Measurements from ENCODE around the gene H1-8.

- no peak for TF ChIP-seq CEBPB (IDR thresholded peaks at IDR 0.05)
- TF ChIP-seq EGR1 (IDR thresholded peaks at IDR 0.05), result no peak
- TF ChIP-seq EP300 (IDR thresholded peaks at IDR 0.05; ENCODE audit: borderline replicate concordance), result no peak
- TF ChIP-seq REST (IDR thresholded peaks at IDR 0.05; ENCODE audit: low read depth), result no peak
- TF ChIP-seq RAD21 (IDR thresholded peaks at IDR 0.05; ENCODE audit: low read depth), result no peak
- TF ChIP-seq YY1 (IDR thresholded peaks at IDR 0.05; ENCODE audit: low read depth), result no peak
- TF ChIP-seq FOXM1 (IDR thresholded peaks at IDR 0.05; ENCODE audit: borderline replicate concordance, low read depth), result no peak
- no peak for TF ChIP-seq NFIC (IDR thresholded peaks at IDR 0.05)
- TF ChIP-seq USF1 (IDR thresholded peaks at IDR 0.05), result no peak
These were observed 16.6 kb downstream of the H1-8 start for GRCh38 chr3:129559565-129560079.

Data from Ishikawa (cell line).